C4-2B (cell line): Measurements from ENCODE around the gene ARID5B.
A peak's percentile ranks its signal among the peaks of the same experiment; 100 is the strongest.

Experiments used
- H3K27ac ChIP-seq: fragments of 450-650 bp; 2 replicates; pipeline ENCODE4 v1.5.1; 2017
- ZFX ChIP-seq: fragments of 450-650 bp; IDR thresholded peaks from 2 replicates; pipeline ENCODE4 v1.6.1; 2017
- TF ChIP-seq, protein P1 (sequence below): fragments of 450-650 bp; conservative IDR thresholded peaks from 2 replicates; pipeline ENCODE4 v1.5.1; 2017; ENCODE audit warnings: mild to moderate bottlenecking

The ARID5B gene

DNA sequence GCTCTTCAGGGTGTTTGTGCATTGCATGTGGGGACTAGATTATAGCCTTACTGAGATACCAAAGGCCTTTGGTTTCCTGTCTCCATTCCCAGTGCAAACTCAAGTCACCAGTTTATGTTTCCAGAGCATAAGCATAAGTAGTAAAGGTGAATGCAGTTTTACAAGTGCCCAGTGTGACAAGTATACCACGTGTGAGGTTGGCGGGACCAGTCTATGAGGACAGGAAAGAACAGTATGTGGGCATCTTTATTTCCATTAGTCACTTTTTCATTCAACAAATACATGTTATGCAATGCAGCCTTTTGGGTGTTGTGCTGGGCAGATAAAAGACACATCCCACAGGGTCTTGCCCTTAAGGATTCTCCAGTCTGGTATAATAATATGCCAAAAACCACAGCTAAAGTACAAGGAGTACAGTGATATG is 146.5 kb downstream of the ARID5B start:
- TF ChIP-seq ZFX = no peak
- TF ChIP-seq, protein P1, sequence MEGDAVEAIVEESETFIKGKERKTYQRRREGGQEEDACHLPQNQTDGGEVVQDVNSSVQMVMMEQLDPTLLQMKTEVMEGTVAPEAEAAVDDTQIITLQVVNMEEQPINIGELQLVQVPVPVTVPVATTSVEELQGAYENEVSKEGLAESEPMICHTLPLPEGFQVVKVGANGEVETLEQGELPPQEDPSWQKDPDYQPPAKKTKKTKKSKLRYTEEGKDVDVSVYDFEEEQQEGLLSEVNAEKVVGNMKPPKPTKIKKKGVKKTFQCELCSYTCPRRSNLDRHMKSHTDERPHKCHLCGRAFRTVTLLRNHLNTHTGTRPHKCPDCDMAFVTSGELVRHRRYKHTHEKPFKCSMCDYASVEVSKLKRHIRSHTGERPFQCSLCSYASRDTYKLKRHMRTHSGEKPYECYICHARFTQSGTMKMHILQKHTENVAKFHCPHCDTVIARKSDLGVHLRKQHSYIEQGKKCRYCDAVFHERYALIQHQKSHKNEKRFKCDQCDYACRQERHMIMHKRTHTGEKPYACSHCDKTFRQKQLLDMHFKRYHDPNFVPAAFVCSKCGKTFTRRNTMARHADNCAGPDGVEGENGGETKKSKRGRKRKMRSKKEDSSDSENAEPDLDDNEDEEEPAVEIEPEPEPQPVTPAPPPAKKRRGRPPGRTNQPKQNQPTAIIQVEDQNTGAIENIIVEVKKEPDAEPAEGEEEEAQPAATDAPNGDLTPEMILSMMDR = no peak
- H3K27ac ChIP-seq = no peak overlapping the region

GRCh38 chr10:62048470-62048869 is 147.0 kb downstream of the ARID5B start:
- H3K27ac ChIP-seq = no peak overlapping the region
- TF ChIP-seq, protein P1 = no peak
- TF ChIP-seq ZFX = no peak

DNA sequence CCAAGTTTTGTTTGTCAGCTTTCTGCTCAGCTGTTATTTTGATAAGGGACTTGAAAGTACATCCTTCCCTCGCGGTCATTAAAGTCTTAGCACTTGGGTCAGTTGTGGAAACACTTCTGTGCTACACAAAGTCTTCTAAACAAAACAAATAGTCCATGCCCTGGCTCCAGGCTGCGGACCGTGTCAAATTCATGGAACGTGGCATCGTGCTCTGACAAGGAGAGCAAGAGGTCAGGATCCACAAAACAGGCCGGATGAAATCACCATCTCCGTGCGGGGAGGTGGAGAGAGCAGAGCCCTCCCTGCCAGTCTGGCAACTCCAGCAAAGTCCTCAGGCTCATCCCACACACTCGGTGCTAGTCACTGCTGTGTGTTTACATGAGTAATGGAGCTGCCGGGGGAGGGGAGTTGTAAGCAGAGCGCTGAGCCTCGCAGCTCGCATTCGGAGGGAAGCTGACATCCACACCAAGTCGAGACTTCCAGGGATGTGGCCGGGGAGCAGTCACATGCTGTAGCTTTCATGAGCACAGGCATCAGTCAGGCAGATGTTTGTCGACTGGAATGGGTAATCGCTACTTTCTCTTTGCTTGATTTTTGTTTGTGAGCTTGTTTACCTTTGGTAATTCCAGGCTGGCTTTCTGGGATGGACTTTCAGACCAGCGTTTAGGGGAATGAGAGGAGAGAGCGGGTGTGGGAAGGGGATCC is 147.6 kb downstream of the ARID5B start:
- TF ChIP-seq, protein P1 = no peak
- TF ChIP-seq ZFX = no peak
- peak overlapping the region; percentile 37 for H3K27ac ChIP-seq

DNA sequence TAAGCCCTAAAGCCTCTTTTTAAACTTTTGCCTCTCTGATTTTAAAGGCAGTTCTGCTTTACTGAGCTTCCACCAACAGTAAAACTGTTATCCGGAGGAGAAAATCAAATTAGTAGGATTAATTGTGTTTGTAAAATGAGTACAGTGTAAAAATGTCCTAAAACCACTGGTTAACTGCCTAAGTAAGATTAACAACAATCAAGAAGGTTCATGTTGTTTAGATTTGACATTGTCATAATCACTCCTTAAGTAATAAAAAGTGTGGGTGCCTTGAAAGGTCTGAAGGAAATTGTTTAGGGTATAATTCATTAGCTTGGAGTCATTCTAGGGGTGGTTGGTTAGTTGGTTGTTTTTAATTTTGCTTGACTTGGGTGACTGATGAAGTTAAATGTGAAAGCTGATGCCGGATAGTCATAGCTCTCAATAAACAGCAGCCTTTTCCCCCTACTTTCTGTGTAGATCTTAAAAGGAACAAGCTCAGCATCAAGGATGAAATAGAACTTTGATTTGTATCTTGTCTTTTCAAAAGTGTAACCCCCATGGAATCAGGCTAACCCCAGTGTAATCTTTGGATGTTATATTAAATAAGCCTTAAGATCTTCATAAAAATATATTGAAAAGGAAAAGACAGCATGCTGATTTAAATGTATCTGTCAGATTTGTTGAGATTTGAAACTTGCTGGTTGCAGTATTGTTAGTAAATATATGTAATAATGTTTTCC is 148.3 kb downstream of the ARID5B start:
- TF ChIP-seq, protein P1 = no peak
- TF ChIP-seq ZFX = no peak
- peak overlapping the region; percentile 37 for H3K27ac ChIP-seq

GRCh38 chr10:62050346-62050892 is 148.9 kb downstream of the ARID5B start:
- H3K27ac ChIP-seq = no peak overlapping the region
- TF ChIP-seq ZFX = no peak
- TF ChIP-seq, protein P1 = no peak

DNA sequence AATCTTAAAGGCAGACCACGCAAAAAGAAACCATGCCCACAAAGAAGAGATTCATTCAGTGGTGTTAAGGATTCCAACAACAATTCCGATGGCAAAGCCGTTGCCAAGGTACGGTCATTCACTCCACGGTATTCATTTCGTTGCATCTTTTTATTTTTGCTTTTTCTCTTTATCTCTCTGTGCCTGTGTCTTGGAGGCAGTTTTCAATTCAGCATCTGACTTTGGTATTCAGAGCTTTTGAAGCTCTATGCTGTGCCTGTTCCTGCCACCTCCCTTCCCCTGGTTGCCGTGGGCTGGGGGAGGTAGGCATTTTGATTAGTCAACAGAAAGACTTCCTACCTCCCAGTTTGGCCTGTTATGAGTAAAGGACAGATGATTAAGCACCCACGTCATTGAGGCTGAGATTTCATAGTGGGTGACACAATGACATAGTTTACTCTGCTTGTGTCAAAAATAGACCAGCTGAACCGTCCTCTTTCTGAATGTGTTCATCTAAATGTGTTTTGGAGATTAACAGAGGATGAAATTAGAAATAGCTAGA is 149.5 kb downstream of the ARID5B start:
- H3K27ac ChIP-seq = no peak overlapping the region
- TF ChIP-seq, protein P1 = no peak
- TF ChIP-seq ZFX = no peak

GRCh38 chr10:62052276-62052675 is 150.8 kb downstream of the ARID5B start:
- H3K27ac ChIP-seq = no peak overlapping the region
- no peak for TF ChIP-seq ZFX
- TF ChIP-seq, protein P1 = no peak
